HEK293 (cell line): Measurements from ENCODE around the gene PSAP.

Experiments used
- BCL11A ChIP-seq: fragments of 450-650 bp; formaldehyde crosslinking; IDR thresholded peaks from 2 replicates; pipeline ENCODE4 v1.5.1; 2016; ENCODE audit warnings: low read depth, missing biosample characterization, missing genetic modification characterization
- EGR2 ChIP-seq: fragments of 450-650 bp; formaldehyde crosslinking; IDR thresholded peaks from 2 replicates; pipeline ENCODE4 v1.5.1; 2016; ENCODE audit warnings: low read depth, missing biosample characterization, missing genetic modification characterization
- KLF1 ChIP-seq: fragments of 450-650 bp; formaldehyde crosslinking; IDR thresholded peaks from 2 replicates; pipeline ENCODE4 v1.5.1; 2016; ENCODE audit warnings: missing biosample characterization, missing genetic modification characterization
- KLF10 ChIP-seq: fragments of 450-650 bp; IDR thresholded peaks from 2 replicates; pipeline ENCODE4 v1.5.1; 2018; ENCODE audit warnings: missing biosample characterization, mild to moderate bottlenecking, missing genetic modification characterization
- MZF1 ChIP-seq: fragments of 450-650 bp; formaldehyde crosslinking; IDR thresholded peaks from 2 replicates; pipeline ENCODE4 v1.5.1; 2017; ENCODE audit warnings: missing biosample characterization, missing genetic modification characterization, borderline replicate concordance
- PATZ1 ChIP-seq: fragments of 450-650 bp; formaldehyde crosslinking; IDR thresholded peaks from 2 replicates; pipeline ENCODE4 v1.5.1; 2016; ENCODE audit warnings: missing biosample characterization, missing genetic modification characterization
- SP7 ChIP-seq: fragments of 450-650 bp; formaldehyde crosslinking; IDR thresholded peaks from 2 replicates; pipeline ENCODE4 v1.5.1; 2016; ENCODE audit warnings: missing biosample characterization, missing genetic modification characterization
- YY1 ChIP-seq: fragments of 450-650 bp; formaldehyde crosslinking; IDR thresholded peaks from 2 replicates; pipeline ENCODE4 v1.5.1; 2018; ENCODE audit warnings: missing biosample characterization, missing genetic modification characterization
- ZBTB17 ChIP-seq: fragments of 450-650 bp; formaldehyde crosslinking; IDR thresholded peaks from 2 replicates; pipeline ENCODE4 v1.5.1; 2016; ENCODE audit warnings: missing biosample characterization, missing genetic modification characterization
- ZBTB8A ChIP-seq: fragments of 450-650 bp; formaldehyde crosslinking; IDR thresholded peaks from 2 replicates; pipeline ENCODE4 v1.5.1; 2016; ENCODE audit warnings: missing biosample characterization, missing genetic modification characterization
- ZFHX2 ChIP-seq: fragments of 450-650 bp; formaldehyde crosslinking; conservative IDR thresholded peaks from 2 replicates; pipeline ENCODE4 v1.5.1; 2016; ENCODE audit warnings: missing biosample characterization, missing genetic modification characterization
- ZNF112 ChIP-seq: fragments of 450-650 bp; formaldehyde crosslinking; IDR thresholded peaks from 2 replicates; pipeline ENCODE4 v1.5.0; 2017; ENCODE audit warnings: missing biosample characterization, missing genetic modification characterization
- ZNF223 ChIP-seq: fragments of 450-650 bp; formaldehyde crosslinking; IDR thresholded peaks from 2 replicates; pipeline ENCODE4 v1.5.1; 2016; ENCODE audit warnings: missing biosample characterization, missing genetic modification characterization
- ZNF324 ChIP-seq: fragments of 450-650 bp; formaldehyde crosslinking; IDR thresholded peaks from 2 replicates; pipeline ENCODE4 v1.5.1; 2016; ENCODE audit warnings: missing biosample characterization, missing genetic modification characterization
- ZNF335 ChIP-seq: fragments of 450-650 bp; formaldehyde crosslinking; conservative IDR thresholded peaks from 2 replicates; pipeline ENCODE4 v1.5.1; 2016; ENCODE audit warnings: missing biosample characterization, missing genetic modification characterization
- ZNF354C ChIP-seq: fragments of 450-650 bp; formaldehyde crosslinking; IDR thresholded peaks from 2 replicates; pipeline ENCODE4 v1.5.1; 2016; ENCODE audit warnings: missing biosample characterization, missing genetic modification characterization, low read depth, borderline replicate concordance
- ZNF366 ChIP-seq: fragments of 450-650 bp; formaldehyde crosslinking; conservative IDR thresholded peaks from 2 replicates; pipeline ENCODE4 v1.5.1; 2016; ENCODE audit warnings: missing biosample characterization, missing genetic modification characterization
- ZNF426 ChIP-seq: fragments of 450-650 bp; formaldehyde crosslinking; IDR thresholded peaks from 2 replicates; pipeline ENCODE4 v1.5.1; 2017; ENCODE audit warnings: missing biosample characterization, missing genetic modification characterization, mild to moderate bottlenecking, inconsistent platforms, moderate library complexity
- ZNF513 ChIP-seq: fragments of 450-650 bp; IDR thresholded peaks from 2 replicates; pipeline ENCODE4 v1.5.1; 2018; ENCODE audit warnings: missing biosample characterization, missing genetic modification characterization
- ZNF530 ChIP-seq: fragments of 450-650 bp; formaldehyde crosslinking; IDR thresholded peaks from 2 replicates; pipeline ENCODE4 v1.5.1; 2016; ENCODE audit warnings: low read depth, missing biosample characterization, missing genetic modification characterization
- ZNF544 ChIP-seq: fragments of 450-650 bp; formaldehyde crosslinking; IDR thresholded peaks from 2 replicates; pipeline ENCODE4 v1.5.0; 2017; ENCODE audit warnings: missing biosample characterization, missing genetic modification characterization
- ZNF701 ChIP-seq: fragments of 450-650 bp; formaldehyde crosslinking; IDR thresholded peaks from 2 replicates; pipeline ENCODE4 v1.5.1; 2016; ENCODE audit warnings: missing biosample characterization, missing genetic modification characterization
- ZNF747 ChIP-seq: fragments of 450-650 bp; formaldehyde crosslinking; IDR thresholded peaks from 2 replicates; pipeline ENCODE4 v1.5.1; 2016; ENCODE audit warnings: missing biosample characterization, missing genetic modification characterization
- ZNF830 ChIP-seq: fragments of 450-650 bp; IDR thresholded peaks from 2 replicates; pipeline ENCODE4 v1.5.0; 2018; ENCODE audit warnings: missing biosample characterization, missing genetic modification characterization, low read depth, mild to moderate bottlenecking, moderate library complexity
- ZNF843 ChIP-seq: fragments of 450-650 bp; formaldehyde crosslinking; IDR thresholded peaks from 2 replicates; pipeline ENCODE4 v1.5.1; 2016; ENCODE audit warnings: missing biosample characterization, missing genetic modification characterization
- ZSCAN16 ChIP-seq: fragments of 450-650 bp; formaldehyde crosslinking; IDR thresholded peaks from 2 replicates; pipeline ENCODE4 v1.5.1; 2016; ENCODE audit warnings: missing biosample characterization, missing genetic modification characterization
- ZSCAN23 ChIP-seq: fragments of 450-650 bp; formaldehyde crosslinking; IDR thresholded peaks from 2 replicates; pipeline ENCODE4 v1.5.1; 2016; ENCODE audit warnings: missing biosample characterization, missing genetic modification characterization
- TF ChIP-seq, protein P1 (sequence below): fragments of 450-650 bp; formaldehyde crosslinking; IDR thresholded peaks from 2 replicates; pipeline ENCODE4 v1.5.1; 2016; ENCODE audit warnings: missing biosample characterization, missing genetic modification characterization, low read depth
- TF ChIP-seq, protein P2 (sequence below): fragments of 450-650 bp; formaldehyde crosslinking; IDR thresholded peaks from 2 replicates; pipeline ENCODE4 v1.5.1; 2016; ENCODE audit warnings: missing biosample characterization, missing genetic modification characterization
- TF ChIP-seq, protein P3 (sequence below): fragments of 450-650 bp; formaldehyde crosslinking; IDR thresholded peaks from 2 replicates; pipeline ENCODE4 v1.5.1; 2016; ENCODE audit warnings: missing biosample characterization, missing genetic modification characterization

The PSAP gene

DNA sequence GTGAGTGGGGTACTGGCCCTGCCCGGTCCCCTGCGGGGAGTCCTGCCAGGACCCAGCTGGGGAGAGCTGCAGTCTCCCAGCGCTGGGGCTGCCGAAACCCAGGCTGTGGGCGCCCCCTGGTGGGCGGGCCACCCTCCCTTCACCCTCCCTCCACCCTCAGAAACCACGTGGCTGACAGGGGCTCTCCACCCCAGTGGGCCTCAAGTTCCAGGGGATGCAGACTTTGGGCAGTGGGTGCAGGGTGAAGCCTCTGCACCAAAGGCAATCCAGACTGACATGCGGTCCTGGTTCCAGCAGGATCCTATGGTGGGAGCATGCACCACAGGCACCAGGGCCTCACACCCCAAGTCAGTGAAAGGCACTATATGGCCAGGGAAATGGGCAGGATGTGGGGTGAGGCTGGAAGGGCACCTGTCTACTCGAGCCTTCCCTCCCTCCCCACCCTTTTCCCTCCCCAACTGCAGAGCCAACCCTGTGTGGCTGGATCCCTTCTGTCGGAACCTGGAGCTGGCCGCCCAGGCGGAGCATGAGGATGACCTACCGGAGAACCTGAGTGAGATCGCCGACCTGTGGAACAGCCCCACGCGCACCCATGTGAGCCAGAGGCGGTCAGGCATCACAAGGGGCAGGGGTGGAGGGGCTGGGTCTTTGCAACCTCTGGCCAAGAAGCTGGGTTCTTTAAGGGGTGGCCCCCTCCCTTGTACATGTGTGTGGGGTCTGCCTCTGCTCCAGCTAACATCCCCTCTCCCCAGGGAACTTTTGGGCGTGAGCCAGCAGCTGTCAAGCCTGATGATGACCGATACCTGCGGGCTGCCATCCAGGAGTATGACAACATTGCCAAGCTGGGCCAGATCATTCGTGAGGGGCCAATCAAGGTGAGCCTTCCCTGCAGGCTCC is 38.8 kb downstream of the PSAP start (continued):
- TF ChIP-seq ZSCAN16: no peak
- peak; percentile 51; the same call in 1 of the 2 replicates for TF ChIP-seq ZFHX2 (tag by site-specific recombination)
- TF ChIP-seq ZNF530: no peak
- TF ChIP-seq ZNF830: no peak
- no peak; the same call in 1 of the 2 replicates for TF ChIP-seq KLF1 (tag by site-specific recombination)
- TF ChIP-seq, protein P1, sequence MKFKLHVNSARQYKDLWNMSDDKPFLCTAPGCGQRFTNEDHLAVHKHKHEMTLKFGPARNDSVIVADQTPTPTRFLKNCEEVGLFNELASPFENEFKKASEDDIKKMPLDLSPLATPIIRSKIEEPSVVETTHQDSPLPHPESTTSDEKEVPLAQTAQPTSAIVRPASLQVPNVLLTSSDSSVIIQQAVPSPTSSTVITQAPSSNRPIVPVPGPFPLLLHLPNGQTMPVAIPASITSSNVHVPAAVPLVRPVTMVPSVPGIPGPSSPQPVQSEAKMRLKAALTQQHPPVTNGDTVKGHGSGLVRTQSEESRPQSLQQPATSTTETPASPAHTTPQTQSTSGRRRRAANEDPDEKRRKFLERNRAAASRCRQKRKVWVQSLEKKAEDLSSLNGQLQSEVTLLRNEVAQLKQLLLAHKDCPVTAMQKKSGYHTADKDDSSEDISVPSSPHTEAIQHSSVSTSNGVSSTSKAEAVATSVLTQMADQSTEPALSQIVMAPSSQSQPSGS (tag by site-specific recombination): peak; percentile 15; the same call in 1 of the 2 replicates
- no peak for TF ChIP-seq MZF1
- TF ChIP-seq EGR2 (tag by site-specific recombination): 0 out of 2 replicates have a peak, but pooled peaks have one; percentile 17
- TF ChIP-seq ZBTB8A (tag by site-specific recombination): peak; percentile 54; the same call in 1 of the 2 replicates
- no peak for TF ChIP-seq ZNF366 (tag by site-specific recombination)
- TF ChIP-seq, protein P2, sequence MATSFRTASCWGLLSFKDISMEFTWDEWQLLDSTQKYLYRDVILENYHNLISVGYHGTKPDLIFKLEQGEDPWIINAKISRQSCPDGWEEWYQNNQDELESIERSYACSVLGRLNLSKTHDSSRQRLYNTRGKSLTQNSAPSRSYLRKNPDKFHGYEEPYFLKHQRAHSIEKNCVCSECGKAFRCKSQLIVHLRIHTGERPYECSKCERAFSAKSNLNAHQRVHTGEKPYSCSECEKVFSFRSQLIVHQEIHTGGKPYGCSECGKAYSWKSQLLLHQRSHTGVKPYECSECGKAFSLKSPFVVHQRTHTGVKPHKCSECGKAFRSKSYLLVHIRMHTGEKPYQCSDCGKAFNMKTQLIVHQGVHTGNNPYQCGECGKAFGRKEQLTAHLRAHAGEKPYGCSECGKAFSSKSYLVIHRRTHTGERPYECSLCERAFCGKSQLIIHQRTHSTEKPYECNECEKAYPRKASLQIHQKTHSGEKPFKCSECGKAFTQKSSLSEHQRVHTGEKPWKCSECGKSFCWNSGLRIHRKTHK (tag by site-specific recombination): no peak
- no peak for TF ChIP-seq ZNF513 (tag by site-specific recombination)
- peak; percentile 99 for TF ChIP-seq ZBTB17
- no peak for TF ChIP-seq ZNF223 (tag by site-specific recombination)
- no peak for TF ChIP-seq YY1 (tag by site-specific recombination)
- no peak for TF ChIP-seq KLF10
- TF ChIP-seq ZSCAN23 (tag by site-specific recombination): no peak
- 0 out of 2 replicates have a peak, but pooled peaks have one; percentile 9 for TF ChIP-seq BCL11A (tag by site-specific recombination)
- no peak for TF ChIP-seq ZNF843 (tag by site-specific recombination)
- no peak for TF ChIP-seq ZNF426 (tag by site-specific recombination)
- TF ChIP-seq ZNF112 (tag by site-specific recombination): no peak
- no peak for TF ChIP-seq ZNF544 (tag by site-specific recombination)
- TF ChIP-seq, protein P3, sequence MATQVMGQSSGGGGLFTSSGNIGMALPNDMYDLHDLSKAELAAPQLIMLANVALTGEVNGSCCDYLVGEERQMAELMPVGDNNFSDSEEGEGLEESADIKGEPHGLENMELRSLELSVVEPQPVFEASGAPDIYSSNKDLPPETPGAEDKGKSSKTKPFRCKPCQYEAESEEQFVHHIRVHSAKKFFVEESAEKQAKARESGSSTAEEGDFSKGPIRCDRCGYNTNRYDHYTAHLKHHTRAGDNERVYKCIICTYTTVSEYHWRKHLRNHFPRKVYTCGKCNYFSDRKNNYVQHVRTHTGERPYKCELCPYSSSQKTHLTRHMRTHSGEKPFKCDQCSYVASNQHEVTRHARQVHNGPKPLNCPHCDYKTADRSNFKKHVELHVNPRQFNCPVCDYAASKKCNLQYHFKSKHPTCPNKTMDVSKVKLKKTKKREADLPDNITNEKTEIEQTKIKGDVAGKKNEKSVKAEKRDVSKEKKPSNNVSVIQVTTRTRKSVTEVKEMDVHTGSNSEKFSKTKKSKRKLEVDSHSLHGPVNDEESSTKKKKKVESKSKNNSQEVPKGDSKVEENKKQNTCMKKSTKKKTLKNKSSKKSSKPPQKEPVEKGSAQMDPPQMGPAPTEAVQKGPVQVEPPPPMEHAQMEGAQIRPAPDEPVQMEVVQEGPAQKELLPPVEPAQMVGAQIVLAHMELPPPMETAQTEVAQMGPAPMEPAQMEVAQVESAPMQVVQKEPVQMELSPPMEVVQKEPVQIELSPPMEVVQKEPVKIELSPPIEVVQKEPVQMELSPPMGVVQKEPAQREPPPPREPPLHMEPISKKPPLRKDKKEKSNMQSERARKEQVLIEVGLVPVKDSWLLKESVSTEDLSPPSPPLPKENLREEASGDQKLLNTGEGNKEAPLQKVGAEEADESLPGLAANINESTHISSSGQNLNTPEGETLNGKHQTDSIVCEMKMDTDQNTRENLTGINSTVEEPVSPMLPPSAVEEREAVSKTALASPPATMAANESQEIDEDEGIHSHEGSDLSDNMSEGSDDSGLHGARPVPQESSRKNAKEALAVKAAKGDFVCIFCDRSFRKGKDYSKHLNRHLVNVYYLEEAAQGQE (tag by site-specific recombination): no peak
- TF ChIP-seq ZNF335 (tag by site-specific recombination): no peak
- TF ChIP-seq ZNF701: no peak
- TF ChIP-seq ZNF747 (tag by site-specific recombination): no peak
- TF ChIP-seq SP7 (tag by site-specific recombination): peak; percentile 25; the same call in 1 of the 2 replicates
- TF ChIP-seq ZNF354C (tag by site-specific recombination): no peak
- peak; percentile 72 for TF ChIP-seq ZNF324 (tag by site-specific recombination)
- TF ChIP-seq PATZ1 (tag by site-specific recombination): peak; percentile 40; the same call in 1 of the 2 replicates
